GM21576 (cell line): Measurements from ENCODE around the gene ELAVL1.

Experiments
- ATAC-seq: cut with Tn5 transposase; IDR thresholded peaks from one replicate; pipeline ENCODE4 v1.9.1; 2021; ENCODE audit warnings: mild to moderate bottlenecking, moderate library complexity; ENCODE audit not compliant: unreplicated experiment

ELAVL1 gene

DNA sequence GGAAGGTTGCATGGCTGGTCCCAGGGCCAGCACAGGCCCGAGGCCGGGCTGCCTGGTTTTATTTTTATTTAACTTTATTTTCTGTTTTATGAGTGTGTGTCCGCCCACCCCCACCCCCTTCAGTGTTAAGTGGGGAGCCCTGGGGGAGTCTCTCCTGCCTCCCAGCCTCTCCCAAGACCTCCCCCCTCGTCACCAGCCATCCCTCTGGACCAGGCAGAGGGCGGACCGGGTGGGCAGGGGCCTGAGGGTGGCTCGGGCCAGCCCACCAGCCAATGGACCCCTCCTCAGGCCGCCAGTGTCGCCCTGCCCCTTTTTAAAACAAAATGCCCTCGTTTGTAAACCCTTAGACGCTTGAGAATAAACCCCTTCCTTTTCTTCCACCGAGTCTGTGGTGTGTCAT, 91.3 kb downstream of the ELAVL1 start:
- no peak for ATAC-seq

DNA sequence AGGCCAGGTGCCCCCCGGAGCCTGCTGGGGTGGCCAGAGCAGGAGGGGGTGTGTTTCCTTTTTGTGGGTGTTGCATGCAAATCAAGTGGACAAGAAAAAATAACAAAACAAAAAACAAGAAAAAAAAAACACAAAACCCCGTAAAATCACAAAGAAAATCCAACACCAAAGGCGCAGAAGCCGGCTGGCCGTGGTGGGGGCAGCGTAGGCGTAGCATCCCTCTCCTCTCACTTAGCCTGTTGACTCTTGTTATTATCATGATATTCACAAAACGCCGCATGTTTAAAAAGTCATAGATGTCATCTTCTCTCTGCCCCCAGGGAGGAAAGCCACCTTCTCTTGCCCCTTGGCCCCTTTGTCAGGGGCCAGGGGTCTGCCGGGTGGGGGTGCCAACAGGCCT, 91.8 kb downstream of the ELAVL1 start:
- ATAC-seq, result no peak

DNA sequence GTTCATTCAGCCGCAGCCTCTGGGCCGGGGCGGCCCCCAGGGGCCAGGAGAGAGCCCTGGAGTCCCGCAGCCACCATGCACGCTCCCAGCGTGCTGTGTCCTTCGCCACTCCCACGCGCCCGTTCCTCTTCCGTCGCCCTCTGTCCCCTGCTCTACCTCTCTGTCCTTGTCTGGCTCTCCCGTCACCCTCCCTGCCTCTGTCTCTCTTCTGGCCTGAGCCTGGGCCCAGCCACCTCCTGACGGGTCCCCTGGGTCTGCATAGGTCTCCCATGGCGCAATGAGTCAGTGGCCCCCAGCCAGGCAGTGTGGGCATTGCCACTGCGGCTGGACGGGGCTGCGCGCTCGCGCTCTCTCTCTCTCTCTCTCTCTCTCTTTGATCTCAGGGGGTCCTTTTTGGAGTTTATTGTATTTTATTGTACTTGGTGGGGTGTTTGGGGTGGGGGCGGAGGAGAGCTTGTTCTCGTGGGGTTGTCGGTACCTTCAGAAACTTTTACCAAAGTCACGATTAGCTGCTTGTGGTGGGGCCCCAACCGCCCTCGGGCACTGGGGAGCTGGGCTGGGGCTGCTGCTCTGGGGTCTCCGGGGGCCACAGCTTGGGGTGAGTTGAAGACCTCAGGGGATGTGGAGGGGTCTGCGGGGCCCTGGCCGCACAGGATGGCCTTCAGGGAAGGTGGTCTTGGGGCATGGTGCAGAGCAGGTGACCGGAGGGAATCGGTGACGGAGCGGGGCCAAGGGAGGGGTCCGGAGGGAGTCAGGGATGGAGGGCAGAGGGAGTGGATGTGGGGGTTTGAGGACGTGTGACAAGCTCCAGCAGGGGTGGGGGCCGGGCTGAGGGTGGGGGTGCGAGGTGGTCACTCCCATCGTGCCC, 92.5 kb downstream of the ELAVL1 start:
- ATAC-seq, result no peak

DNA sequence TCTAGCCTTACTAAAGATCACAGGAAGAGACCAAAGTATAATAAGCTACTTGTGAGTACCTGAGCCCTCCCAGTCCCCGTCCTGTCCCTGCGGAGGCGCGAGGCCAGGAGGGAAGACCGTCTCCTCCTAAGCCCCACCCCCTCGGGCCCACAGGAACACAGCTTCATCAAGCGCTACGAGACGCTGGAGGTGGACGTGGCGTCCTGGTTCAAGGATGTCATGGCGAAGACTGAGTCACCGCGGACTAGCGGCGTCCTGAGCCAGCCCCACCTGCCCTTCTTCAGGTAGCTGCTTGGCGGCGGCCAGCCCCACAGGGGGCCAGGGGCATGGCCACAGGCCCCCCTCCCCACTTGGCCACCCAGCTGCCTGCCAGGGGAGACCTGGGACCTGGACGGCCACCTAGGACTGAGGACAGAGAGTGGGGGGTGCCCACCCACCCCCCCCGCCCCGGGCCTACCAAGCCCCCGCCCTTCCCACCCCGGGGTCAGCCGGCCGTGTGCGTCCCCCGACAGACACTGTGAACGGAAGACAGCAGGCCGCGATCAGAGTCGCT, 93.2 kb downstream of the ELAVL1 start:
- ATAC-seq, result no peak

DNA sequence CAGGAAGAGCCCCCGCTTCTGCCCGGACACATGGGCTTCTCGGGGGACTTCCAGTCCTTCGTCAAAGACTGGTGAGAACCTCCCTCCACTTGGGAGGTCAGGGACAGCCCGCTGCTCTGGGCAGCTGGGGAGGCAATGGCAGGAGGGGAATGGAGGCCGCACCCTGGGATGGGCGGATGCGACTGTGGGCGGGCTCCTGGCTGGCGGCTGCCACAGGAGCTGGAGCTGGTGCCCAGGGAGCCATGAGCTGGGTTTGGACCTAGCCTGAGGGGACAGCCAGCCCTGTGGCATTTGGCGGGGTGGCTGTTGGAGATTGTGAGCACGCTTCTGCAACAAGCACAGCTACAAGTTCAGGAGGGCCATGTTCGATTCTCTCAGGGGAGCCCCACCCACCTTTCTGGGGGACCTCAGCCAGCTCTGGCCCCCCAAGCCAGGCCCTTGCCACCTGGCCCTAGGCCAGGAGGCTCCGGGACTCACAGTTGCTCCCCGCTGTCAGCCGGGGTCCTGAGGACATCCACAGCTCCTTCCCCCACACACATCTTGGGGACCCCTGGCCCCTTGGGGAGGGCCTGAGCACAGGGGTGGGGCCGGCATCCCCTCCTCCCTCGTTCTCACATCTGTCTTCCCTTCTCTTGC, 93.8 kb downstream of the ELAVL1 start:
- no peak for ATAC-seq

DNA sequence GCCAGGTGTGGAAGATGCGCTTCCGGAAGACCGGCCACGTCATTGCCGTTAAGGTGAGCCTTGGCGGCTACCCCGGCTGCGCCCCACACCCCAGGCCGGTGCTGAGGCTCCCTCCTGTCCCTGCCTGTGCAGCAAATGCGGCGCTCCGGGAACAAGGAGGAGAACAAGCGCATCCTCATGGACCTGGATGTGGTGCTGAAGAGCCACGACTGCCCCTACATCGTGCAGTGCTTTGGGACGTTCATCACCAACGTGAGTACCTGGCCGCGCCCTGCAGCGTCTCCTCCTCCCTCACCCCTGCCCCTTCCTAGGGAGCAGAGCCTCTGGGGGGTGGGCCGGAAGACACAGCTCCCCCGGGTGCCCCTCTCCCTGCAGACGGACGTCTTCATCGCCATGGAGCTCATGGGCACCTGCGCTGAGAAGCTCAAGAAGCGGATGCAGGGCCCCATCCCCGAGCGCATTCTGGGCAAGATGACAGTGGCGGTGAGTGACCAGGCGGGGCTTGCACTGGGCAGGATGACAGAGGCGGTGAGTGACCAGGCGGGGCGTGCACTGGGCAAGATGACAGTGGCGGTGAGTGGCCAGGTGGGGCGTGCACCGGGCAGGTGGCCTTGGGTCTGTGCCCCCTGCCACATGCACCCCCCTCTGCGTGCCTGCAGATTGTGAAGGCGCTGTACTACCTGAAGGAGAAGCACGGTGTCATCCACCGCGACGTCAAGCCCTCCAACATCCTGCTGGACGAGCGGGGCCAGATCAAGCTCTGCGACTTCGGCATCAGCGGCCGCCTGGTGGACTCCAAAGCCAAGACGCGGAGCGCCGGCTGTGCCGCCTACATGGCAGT, 94.9 kb downstream of the ELAVL1 start:
- no peak for ATAC-seq

DNA sequence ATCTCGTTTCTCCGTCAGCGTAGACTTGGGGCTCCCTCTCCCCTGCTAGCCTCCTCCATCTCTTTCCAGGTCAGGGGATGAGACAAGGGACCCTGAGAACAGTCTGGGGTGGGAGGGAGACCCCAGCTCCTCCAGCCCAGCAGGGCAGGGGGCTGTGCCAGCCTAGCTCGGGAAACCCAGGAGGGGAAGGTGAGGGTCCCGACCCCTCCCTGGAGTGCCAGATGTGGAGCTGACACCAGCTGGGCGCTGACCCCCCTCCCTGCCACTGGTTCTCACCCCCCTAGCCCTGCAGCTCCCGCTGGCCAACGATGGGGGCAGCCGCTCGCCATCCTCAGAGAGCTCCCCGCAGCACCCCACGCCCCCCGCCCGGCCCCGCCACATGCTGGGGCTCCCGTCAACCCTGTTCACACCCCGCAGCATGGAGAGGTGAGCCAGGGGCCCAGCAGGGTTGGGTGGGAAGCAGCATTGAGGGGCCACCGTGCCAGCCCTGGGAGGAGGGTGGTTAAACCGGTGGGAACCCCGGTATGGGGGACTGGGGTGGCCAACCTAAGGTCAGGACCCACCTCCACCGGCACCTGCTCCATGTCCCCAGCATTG, 95.9 kb downstream of the ELAVL1 start:
- no peak for ATAC-seq

DNA sequence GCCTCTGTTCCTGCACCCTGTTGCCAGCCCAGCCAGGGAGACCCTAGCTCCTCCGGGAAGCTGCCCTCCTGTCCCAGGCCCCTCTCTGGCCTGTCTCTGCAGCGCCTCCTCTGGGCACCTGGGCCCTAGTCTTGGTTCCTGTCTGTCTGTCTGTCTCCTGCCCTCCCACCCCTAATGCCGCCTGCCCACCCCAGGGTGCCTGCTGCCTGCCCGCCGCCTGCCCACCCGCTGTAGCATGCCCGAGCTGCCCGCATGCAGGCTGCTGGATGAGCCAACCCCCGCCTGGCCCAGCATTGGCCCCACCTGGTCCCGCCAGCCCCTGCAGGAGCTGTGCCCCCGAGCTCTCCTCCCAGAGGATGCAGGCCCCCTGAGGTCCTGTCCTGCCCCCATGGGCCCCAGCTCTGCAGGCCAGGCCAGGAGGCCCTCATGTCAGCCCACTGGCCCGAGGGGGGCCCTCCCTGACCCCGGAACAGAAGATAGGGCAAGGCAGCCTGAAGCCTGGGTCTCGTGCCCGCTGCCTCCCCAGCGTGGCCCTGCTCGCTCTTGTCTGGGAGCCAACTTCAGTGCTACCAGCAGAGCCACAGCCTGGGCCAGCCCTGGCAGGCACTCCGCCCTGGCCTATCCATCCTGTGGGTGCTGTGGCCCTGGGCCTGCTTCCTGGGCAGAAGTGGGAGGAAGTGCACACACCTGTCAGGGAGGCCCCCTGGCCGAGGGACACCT, 96.5 kb downstream of the ELAVL1 start:
- ATAC-seq, result no peak
